ENCODE measurements around the gene BMS1.
A peak's percentile ranks its signal among the peaks of the same experiment; 100 is the strongest.

Gene BMS1

DNA sequence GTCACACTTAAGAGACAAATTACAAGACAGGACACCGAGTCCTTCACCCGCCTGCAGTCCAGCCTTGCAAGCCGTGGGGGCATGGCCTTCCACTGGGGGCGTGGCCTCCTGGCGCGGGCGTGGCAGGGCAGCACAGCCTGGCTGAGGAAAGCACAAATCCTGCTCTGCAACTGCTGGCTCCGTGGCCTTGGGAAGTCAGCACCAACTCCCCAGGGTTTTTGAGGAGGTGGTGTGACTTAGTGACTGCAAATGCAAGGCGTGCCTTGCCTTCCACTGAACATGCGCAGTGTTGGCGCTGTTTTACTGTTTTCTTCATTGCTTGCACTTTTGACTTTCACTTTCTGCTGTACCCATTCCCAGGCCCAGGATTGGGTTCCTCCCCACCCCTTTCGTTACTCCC, 12.9 kb upstream of the BMS1 start:
- no peak for TF ChIP-seq CTCF (IDR thresholded peaks at IDR 0.05)
- Histone ChIP-seq H2AFZ (no peak overlapping the region), H3K4me2 (ENCODE audit: low read length) (no peak overlapping the region), H3K27me3 (ENCODE audit: control insufficient read depth, insufficient read depth, low read length) (no peaks in the 10 kb centered on the region), H3K36me3 (ENCODE audit: control insufficient read depth, insufficient read depth, low read length) (no peaks in the 10 kb centered on the region), H3K9me3 (ENCODE audit: control insufficient read depth, low read length) (no peaks in the 10 kb centered on the region), H3K4me1 (no peaks in the 10 kb centered on the region), H3K79me2 (no peaks in the 10 kb centered on the region), H3K9ac (no peak overlapping the region), H3K4me3 (ENCODE audit: low read depth, low read length) (no peak overlapping the region), H3K27ac (no peak overlapping the region)

DNA sequence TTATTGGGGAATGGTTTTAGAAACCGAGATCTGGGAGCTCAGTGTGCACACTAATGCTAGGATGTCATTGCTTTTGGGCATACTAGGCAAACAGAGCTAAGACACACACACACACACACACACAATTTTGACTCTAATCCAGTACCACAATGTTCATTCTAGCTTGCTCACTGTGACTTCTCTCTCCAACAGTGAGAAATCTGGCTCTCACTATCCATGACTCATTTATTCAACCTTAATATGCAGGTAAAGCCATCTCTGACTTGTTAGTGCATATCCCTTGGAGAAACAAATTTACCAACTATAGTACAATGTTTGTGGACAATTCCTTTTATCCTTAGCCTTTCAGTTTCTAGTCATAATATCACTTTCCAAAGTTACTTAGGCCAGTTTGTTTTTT, 5.9 kb upstream of the BMS1 start:
- no peak overlapping the region for H3K4me2 ChIP-seq (ENCODE audit: low read length)
- H3K27me3 ChIP-seq (ENCODE audit: control insufficient read depth, insufficient read depth, low read length), result no peaks in the 10 kb centered on the region
- H3K9ac ChIP-seq, result no peak overlapping the region
- H3K79me2 ChIP-seq, result no peaks in the 10 kb centered on the region
- no peak overlapping the region for H2AFZ ChIP-seq
- no peaks in the 10 kb centered on the region for H3K36me3 ChIP-seq (ENCODE audit: control insufficient read depth, insufficient read depth, low read length)
- no peaks in the 10 kb centered on the region for H3K9me3 ChIP-seq (ENCODE audit: control insufficient read depth, low read length)
- H3K4me1 ChIP-seq, result no peaks in the 10 kb centered on the region
- no peak for TF ChIP-seq CTCF (IDR thresholded peaks at IDR 0.05)
- H3K4me3 ChIP-seq (ENCODE audit: low read depth, low read length), result no peak overlapping the region
- H3K27ac ChIP-seq, result no peak overlapping the region

- no peak overlapping the region for H3K4me3 ChIP-seq (ENCODE audit: low read depth, low read length)
- no peak overlapping the region for H2AFZ ChIP-seq
- no peaks in the 10 kb centered on the region for H3K36me3 ChIP-seq (ENCODE audit: control insufficient read depth, insufficient read depth, low read length)
- no peak overlapping the region for H3K27ac ChIP-seq
- no peak overlapping the region for H3K4me2 ChIP-seq (ENCODE audit: low read length)
- no peaks in the 10 kb centered on the region for H3K79me2 ChIP-seq
- H3K9ac ChIP-seq, result no peak overlapping the region
- H3K9me3 ChIP-seq (ENCODE audit: control insufficient read depth, low read length), result no peaks in the 10 kb centered on the region
- no peaks in the 10 kb centered on the region for H3K27me3 ChIP-seq (ENCODE audit: control insufficient read depth, insufficient read depth, low read length)
- no peaks in the 10 kb centered on the region for H3K4me1 ChIP-seq
- no peak for TF ChIP-seq CTCF (IDR thresholded peaks at IDR 0.05)
These were observed 2.1 kb upstream of the BMS1 start for GRCh38 chr10:42780456-42780855.

GRCh38 chr10:42781893-42782445, 626 bp upstream of the BMS1 start:
- H3K27ac ChIP-seq, result peak overlapping the region; percentile 83
- H3K36me3 ChIP-seq (ENCODE audit: control insufficient read depth, insufficient read depth, low read length), result no peaks in the 10 kb centered on the region
- peak overlapping the region; percentile 79 for H3K4me2 ChIP-seq (ENCODE audit: low read length)
- H2AFZ ChIP-seq, result peak overlapping the region; percentile 89
- H3K4me1 ChIP-seq, result no peaks in the 10 kb centered on the region
- TF ChIP-seq CTCF (IDR thresholded peaks at IDR 0.05), result no peak
- H3K27me3 ChIP-seq (ENCODE audit: control insufficient read depth, insufficient read depth, low read length), result no peaks in the 10 kb centered on the region
- peak overlapping the region; percentile 33 for H3K9ac ChIP-seq
- peak overlapping the region; percentile 92 for H3K4me3 ChIP-seq (ENCODE audit: low read depth, low read length)
- peaks cover 4% of the 10 kb centered on the region for H3K79me2 ChIP-seq
- H3K9me3 ChIP-seq (ENCODE audit: control insufficient read depth, low read length), result no peaks in the 10 kb centered on the region

GRCh38 chr10:42783181-42783549, 570 bp downstream of the BMS1 start:
- Histone ChIP-seq H2AFZ (peak overlapping the region; percentile 89), H3K9me3 (ENCODE audit: control insufficient read depth, low read length) (no peaks in the 10 kb centered on the region), H3K79me2 (peaks cover 4% of the 10 kb centered on the region), H3K4me2 (ENCODE audit: low read length) (peak overlapping the region; percentile 79), H3K27ac (peak overlapping the region; percentile 83), H3K4me3 (ENCODE audit: low read depth, low read length) (peak overlapping the region; percentile 92), H3K4me1 (no peaks in the 10 kb centered on the region), H3K9ac (no peak overlapping the region), H3K36me3 (ENCODE audit: control insufficient read depth, insufficient read depth, low read length) (no peaks in the 10 kb centered on the region), H3K27me3 (ENCODE audit: control insufficient read depth, insufficient read depth, low read length) (no peaks in the 10 kb centered on the region)
- no peak for TF ChIP-seq CTCF (IDR thresholded peaks at IDR 0.05)

Measured in parathyroid adenoma (tissue), 2 donors.